GM15510 (cell line): ENCODE results near the gene PACS2.

Source experiments
- POLR2A ChIP-seq: IDR thresholded peaks from 3 replicates; pipeline ENCODE4 v1.6.1; 2011; ENCODE audit warnings: borderline replicate concordance; ENCODE audit not compliant: insufficient read length; ENCODE audit errors: extremely low read depth

PACS2 gene

DNA sequence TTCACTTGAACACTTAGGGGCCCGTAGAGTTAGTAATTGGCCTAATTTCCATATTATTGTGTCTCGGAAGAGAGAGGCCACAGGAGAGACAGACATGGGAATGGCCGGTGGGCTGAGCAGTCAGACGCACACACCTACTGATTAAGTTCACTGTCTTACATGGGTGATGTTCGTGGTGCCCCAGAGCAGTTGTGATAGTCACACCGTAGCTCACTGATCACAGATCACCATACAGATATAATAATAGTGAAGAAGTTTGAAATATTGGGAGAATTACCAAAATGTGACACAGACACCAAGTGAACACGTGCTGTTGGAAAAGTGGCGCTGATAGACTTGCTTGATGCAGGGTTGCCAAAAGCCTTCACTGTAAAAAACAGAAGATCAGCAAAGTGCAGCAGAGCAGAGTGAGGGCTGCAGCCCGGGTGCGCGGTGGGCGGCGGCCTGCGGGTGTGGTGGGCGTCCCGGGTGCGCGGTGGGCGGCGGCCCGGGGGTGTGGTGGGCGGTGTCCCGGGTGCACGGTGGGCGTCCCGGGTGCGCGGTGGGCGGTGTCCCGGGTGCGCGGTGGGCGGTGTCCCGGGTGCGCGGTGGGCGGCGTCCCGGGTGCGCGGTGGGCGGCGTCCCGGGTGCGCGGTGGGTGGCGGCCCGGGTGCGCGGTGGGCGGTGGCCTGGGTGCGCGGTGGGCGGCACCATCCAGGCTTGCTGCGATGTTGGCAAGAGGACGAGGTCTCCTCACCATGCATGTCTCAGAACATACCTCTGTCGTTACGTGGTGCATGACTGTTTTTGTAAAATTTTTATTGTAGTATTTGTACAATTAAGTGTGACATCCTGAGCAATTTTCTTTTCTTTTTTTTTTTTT, 49.5 kb downstream of the PACS2 start:
- no peak for TF ChIP-seq POLR2A

DNA sequence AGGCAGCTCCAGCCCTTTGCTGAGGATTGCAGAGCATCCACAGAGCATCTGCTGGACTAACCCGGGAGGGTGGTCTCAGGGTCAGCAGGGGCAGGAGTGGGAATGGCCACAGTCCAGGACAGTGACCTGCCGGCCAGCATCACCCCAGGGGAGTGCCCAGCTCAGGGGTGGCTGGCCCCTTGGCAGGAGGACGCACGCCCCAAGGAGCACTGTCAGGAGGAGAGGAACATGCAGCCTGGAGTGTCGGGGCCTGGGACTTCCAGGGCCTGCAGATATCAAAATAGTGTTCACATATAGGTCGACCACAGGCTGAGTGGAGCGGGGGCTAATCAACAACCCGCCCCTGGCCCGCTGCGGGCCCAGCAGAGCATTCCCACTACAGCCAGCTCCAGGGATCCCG, 50.6 kb downstream of the PACS2 start:
- TF ChIP-seq POLR2A: no peak

DNA sequence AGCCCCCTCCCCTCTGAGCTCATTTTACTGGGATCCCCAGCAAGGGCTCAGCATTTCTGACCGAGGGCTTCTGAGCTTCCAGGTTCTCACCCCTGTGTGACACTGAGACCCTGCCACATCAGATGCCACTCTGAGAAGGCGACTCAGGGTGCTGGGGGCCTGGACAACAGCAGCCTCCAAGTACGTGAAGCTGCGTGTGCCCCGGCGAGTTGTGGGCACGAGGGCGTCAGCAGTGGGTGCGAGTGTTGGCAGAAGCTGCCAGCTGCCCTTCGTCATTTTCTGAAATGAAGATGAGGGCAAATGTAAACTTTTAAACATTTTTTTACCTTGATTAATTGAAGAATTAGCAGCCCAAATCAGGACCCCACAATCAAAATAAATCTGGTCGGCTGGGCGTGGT, 51.1 kb downstream of the PACS2 start:
- no peak for TF ChIP-seq POLR2A

DNA sequence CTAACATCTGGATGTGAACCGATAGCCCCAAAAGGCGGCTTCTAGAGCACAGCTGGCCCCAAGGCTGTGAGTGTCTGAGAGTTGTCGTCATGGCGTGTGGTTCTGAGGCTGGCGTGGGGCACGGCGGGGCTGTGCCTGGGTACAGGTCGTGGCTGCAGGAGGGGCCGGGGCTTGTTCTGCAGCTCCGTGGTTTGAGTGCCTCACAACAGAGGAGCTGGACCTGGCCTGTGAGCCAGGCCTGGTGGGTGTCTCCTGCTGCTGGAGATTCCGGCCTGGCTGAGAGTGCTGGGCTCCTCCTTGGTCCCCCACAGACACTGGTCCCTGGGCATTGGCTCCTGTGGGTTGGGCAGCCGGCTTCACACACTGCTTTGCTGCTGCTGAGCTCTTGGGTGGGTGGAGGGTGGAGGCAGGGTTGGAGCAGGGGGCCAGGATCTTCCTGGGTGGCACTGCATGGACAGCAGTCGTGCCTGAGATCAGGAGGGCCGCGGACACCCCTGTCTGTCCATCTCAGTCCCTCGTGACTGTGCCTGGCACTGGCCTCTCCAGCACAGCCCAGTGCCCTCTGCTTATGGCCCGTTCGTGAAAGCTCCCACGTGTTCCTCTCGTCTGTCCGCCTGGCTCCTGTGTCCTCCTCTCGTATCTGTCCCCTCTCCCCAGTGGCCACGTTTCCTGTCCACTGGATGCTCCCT, 52.0 kb downstream of the PACS2 start:
- no peak for TF ChIP-seq POLR2A

DNA sequence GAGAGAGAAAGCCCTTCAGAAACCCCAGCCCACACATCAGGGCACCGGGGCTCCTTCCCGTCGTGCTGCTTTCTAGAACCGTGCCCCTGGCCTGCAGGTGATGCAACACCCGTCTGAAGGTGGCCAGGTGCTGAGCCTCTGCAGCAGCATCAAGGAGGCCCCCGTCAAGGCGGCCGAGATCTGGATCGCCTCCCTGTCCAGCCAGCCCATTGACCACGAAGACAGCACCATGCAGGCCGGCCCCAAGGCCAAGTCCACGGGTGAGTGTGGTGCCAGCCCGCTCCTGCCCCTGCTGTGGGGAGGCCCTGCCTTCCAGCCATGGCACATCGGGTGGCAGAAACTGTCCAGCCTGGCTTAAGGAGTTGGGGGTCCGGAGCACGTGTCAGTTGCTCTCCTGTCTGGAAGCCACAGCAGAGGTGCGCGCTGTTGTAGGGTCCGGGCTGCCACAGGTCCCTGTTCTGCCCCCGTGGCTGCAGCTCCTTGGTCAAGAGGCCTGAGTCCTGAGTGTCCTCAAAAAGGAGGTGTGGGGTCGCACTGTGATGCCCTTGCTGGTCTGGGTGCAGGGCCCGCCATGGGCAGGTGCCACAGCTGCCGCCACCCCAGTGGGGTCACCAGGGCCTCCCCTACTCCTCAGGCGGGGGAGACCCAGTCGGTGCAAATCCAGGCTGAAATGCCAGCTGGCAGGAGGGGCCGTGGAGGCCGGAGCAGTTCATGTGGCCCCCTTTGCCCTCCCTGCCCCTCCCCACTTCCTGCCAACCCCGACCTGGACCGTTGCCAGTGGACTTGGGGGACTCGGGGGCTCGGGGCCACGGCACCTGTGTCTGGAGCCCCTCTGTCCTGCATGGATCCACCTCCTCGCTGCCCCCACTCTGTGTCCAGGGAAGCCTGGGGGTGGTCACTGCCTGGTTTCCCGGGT, 52.8 kb downstream of the PACS2 start:
- TF ChIP-seq POLR2A: no peak

DNA sequence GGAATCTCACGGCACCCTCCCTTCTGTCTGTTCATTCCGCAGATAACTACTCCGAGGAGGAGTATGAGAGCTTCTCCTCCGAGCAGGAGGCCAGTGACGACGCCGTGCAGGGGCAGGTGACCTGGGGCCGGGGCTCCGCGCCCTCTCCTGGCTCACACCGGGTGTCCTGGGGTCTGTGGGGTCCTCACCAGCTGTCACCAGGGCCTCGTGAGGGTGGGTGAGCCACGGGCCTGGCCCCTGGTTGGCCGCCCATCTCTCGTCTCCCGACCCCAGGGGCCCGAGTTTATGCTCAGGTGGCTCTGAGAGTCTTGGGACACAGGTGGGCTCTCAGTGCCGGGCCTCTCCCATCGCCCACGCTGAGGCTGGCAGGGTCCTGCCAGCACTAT, 53.5 kb downstream of the PACS2 start:
- TF ChIP-seq POLR2A: no peak

DNA sequence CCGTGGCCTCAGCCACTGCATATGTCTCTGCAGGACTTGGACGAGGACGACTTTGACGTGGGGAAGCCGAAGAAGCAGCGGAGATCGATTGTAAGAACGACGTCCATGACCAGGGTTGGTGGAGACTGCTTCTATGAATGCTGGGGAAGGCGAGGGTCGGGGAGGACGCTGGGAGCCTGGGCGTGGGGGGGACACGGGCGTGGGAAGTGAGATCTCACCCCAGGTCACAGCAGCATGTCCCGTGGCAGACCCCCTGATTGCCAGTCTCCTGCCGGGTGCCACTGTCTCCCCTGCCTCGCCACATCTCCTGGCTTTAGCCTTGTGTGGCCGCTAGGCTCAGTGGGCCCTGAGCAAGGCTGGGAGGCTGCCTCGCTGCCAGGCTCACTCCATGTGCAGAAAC, 53.9 kb downstream of the PACS2 start:
- no peak for TF ChIP-seq POLR2A

DNA sequence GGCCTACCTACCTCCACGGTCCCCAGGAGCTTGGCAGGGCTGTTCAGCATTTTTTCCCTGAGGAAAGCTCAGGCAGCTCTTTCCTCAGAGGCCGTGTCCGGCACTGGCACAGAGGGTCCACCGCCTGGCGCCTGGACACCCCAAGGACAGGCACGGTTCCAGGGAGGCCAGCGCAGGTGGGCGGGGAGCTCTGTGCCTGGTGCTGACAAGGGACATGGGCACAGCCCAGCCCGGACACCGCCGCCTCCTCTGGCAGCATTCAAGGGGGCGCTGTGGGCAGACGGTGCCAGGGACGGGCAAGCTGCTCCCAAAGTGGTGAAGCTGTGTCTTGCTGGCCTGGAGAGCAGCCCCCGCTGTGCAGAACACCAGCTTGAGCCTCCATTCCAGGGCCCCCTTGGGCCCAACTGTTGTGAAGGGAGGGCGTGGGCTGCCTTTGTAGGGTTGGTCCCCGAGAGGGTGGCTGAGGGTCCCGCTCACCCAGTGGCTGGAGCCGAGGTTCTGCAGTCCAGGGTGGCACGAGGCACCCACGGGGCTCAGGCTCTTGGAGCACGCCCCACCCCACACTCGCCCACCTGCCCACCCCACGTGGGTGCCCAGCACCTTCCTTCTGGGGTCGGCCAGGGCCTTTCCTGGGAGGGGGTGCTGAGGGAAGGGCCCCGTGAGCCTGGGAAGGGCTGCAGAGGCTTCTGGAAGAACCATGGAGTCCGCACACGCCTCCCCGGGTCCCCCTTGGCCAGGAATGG, 54.5 kb downstream of the PACS2 start:
- TF ChIP-seq POLR2A: no peak

DNA sequence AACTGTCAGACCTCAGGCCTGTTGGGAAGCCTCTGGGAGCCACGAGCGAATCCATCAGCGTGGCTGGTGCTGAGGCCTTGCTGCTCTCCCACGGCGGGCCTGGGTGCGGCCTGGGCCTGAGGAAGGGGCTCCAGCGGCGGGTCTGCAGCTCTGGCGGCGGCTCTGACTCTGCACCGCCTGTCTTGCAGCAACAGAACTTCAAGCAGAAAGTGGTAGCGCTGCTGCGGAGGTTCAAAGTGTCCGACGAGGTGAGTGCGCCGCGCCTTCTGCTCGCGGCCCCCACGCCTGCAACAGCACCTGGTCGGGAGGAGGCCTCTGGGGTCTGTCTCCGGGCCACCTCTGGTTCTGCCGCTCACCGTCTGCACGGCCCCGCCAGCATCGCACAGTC, 55.1 kb downstream of the PACS2 start:
- no peak for TF ChIP-seq POLR2A

DNA sequence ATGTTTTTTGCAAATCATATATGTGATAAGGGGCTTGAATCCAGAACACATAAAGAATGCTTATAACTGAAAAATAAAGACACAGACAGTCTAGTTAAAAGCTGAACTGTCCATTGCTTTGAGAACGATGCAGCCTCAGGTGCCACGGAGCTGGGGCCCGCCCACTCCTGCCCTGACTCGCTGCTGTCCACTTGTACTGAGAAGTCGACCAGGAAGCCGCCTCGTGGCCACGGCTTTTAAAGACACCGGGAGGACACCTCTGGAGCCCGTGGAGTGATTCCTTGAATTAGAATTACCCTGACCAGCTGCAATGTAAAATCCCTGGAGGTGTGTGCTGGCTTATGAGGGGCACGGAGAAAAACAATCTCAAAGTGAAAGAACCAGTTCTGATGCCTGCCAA, 59.8 kb downstream of the PACS2 start:
- TF ChIP-seq POLR2A: no peak

DNA sequence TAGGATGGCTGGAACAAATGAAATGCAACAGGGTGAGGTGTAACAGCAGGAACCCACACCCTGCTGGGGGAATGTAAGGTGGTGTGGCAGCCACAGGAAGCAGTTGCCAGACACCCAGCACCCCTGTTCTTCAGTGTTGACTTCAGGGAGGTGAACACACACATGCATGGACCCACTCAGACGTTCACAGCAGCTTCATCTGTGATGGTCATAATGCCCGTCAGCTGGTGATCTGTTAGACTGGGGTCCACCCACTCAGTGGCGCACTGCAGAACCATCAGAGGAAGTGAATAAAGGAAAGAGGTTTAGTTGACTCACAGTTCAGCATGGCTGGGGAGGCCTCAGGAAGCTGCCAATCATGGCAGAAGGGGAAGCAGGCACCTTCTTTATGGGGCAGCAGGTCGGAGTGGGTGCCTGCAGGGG, 61.1 kb downstream of the PACS2 start:
- TF ChIP-seq POLR2A: no peak

DNA sequence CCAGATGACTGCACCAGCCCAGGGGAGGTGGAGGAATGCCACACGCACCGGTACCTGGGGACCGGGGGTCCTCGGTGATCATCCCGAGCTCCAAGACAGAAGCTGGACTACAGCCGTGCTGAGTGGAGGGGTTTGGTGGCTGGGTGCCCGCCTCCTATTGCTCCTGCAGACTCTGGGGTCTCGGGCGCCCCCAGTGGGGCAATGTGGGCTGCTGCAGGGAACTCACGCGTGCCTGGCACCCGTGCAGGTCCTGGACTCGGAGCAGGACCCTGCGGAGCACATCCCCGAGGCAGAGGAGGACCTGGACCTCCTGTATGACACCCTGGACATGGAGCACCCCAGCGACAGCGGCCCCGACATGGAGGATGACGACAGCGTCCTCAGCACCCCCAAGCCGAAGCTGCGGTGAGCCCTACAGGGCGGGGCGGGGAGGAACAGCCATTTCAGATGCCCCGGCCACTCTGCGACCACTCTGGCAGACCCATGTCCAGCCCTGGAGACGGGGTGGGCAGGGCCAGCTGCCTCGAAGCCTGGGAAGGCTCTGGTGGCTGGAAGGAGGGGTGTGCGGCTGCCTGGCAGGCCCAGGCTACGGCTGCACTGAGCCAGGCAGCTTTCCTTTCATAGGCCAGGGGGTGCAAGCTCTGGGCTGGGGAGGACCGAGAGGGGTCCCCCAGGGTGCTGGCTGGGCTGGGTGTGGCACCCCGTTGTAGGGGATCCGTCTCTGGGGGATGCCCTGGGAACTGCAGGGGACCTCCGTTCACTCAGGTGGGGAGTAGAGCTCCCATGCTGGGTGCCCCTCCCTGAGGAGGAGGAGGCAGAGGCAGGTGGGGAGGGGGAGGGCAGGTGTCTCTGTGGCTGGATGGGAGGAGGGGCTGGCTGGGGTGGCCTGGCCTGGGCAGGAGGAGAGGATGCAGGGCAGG, 62.2 kb downstream of the PACS2 start:
- no peak for TF ChIP-seq POLR2A

DNA sequence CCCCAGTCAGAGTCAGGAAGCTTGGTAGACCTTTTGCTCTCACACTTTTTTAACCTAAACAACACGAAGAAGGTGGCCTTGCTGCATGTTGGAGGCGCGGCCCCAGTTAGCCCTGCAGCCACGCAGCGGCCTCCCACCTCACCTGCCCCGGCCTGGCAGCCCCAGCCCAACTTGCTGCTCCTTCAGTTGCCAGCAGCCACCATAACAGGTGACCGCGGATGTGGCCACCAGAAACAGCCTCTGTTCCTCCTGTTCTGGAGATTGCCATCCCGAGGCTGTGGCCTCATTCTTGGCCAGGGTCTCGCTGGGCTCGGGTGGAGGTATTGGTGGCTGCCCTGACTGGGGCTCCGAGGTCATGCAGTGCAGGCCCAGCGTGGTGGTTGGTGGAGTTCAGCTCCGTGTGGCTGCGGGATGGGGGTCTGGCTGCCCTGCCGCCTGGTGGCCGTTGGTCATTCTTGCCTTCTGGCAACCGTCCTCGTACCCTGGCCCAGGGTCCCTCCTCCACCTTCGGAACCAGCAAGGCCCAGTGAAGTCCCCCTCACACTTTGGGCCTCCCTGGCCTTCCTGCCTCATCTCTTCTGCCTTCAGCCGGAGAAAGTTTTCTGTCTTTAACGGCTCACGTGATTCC, 63.1 kb downstream of the PACS2 start:
- TF ChIP-seq POLR2A: no peak

DNA sequence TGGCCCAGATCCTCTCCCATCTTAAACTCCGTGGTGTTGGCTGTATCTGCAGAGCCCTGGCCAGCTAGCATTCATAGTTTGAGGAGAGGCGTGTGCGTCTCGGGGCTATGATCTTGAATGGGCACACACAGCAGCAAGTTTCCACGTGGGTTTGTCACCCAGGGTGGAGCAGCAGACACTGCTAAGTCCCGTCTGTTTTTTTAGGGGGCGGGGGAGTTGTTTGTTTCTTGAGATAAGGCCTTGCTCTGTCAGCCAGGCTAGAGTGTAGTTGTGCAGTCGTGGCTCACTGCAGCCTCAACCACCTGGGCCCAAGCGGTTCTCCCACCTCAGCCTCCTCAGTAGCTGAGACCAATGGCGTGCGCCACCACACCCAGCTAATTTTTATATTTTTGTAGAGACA, 63.7 kb downstream of the PACS2 start:
- no peak for TF ChIP-seq POLR2A
